ENCODE measurements around the gene KCTD8.

KCTD8 gene

DNA sequence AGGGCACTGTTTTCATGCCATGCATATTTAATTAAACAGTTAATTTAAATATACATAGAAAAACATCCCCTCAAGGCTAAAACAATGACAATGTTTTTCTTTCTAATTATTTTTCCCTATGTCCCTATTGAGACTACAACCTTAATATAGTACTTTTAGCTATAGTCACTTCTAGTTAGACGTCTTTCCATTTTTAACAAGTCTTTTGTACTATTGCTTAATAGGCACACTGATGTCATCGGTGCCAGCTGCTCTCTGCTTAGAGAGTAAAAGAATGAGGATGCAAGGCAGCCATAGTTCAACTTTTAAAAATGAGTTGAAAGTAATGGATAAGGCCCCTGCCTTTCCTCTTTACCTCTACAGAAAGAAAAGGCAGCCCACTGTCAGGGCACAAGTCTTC is 191.1 kb downstream of the KCTD8 start:
- DNase-seq (ENCODE audit: low read depth) = no peak
- no peak overlapping the region for H3K4me3 ChIP-seq (ENCODE audit: low read length)
- TF ChIP-seq, protein P1, sequence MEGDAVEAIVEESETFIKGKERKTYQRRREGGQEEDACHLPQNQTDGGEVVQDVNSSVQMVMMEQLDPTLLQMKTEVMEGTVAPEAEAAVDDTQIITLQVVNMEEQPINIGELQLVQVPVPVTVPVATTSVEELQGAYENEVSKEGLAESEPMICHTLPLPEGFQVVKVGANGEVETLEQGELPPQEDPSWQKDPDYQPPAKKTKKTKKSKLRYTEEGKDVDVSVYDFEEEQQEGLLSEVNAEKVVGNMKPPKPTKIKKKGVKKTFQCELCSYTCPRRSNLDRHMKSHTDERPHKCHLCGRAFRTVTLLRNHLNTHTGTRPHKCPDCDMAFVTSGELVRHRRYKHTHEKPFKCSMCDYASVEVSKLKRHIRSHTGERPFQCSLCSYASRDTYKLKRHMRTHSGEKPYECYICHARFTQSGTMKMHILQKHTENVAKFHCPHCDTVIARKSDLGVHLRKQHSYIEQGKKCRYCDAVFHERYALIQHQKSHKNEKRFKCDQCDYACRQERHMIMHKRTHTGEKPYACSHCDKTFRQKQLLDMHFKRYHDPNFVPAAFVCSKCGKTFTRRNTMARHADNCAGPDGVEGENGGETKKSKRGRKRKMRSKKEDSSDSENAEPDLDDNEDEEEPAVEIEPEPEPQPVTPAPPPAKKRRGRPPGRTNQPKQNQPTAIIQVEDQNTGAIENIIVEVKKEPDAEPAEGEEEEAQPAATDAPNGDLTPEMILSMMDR (conservative IDR thresholded peaks at IDR 0.05; ENCODE audit: low read length) = no peak

DNA sequence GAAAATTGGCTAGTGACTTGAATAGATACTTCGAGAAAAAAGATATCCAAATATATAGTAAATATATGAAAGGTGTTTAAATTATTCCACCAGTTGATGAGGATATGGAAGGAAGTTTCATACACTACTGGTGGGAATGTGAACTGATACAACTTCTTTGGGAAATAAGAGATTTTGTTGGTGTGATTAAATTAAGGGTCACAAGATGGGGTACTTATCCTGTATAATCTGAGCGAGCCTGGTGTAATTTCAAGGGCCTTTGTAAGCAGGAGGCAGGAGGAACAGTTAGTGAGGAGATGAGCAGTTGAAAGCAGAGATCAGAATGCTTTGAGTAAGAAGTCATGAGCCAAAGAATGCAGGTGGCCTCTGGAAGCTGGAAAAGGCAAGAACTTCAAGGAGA is 192.2 kb downstream of the KCTD8 start:
- DNase-seq (ENCODE audit: low read depth) = no peak
- TF ChIP-seq, protein P1 (conservative IDR thresholded peaks at IDR 0.05; ENCODE audit: low read length) = no peak
- no peak overlapping the region for H3K4me3 ChIP-seq (ENCODE audit: low read length)

DNA sequence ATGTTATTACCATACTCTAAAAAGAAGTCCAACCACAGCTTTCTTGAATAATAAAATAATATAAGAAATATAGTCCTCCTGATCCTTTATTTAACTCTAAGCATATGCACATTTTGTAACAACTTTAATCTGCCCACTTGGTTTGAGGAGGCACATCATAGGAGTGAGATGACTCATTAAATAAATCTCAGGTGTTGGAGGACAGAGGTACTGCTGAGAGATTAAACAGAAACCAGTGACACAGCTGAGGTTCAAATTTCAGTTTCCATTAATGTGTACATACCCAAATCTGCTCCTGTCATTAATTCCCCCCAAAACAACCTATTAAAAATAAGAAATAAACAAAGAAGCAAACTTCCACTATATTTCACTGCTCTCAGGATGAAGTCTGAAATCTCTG is 211.0 kb downstream of the KCTD8 start:
- no peak overlapping the region for H3K4me3 ChIP-seq (ENCODE audit: low read length)
- TF ChIP-seq, protein P1 (conservative IDR thresholded peaks at IDR 0.05; ENCODE audit: low read length) = no peak
- no peak for DNase-seq (ENCODE audit: low read depth)

DNA sequence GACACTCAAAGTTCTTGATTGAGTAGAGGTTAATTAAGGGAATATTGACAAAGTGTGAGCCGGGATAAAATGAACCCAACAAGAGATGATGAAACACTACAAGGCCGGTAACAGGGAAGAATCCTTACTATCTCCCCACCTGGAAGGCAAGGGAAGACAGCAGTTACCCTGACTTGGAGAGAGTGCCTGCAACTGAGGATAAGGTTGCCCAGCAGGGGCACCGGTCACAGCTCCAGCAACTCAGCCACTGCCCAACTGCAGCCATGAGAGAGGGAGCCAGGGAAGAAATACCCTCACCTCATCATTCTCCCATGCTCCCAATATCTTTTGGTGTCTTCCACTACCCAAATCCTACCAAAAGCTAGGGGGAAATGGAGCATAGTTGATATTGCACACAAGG is 212.7 kb downstream of the KCTD8 start:
- H3K4me3 ChIP-seq (ENCODE audit: low read length) = no peak overlapping the region
- no peak for DNase-seq (ENCODE audit: low read depth)
- TF ChIP-seq, protein P1 (conservative IDR thresholded peaks at IDR 0.05; ENCODE audit: low read length) = no peak

GRCh38 chr4:44232262-44232661 is 216.3 kb downstream of the KCTD8 start:
- no peak for DNase-seq (ENCODE audit: low read depth)
- TF ChIP-seq, protein P1 (conservative IDR thresholded peaks at IDR 0.05; ENCODE audit: low read length) = no peak
- no peak overlapping the region for H3K4me3 ChIP-seq (ENCODE audit: low read length)

GRCh38 chr4:44231006-44231405 is 217.6 kb downstream of the KCTD8 start:
- TF ChIP-seq, protein P1 (conservative IDR thresholded peaks at IDR 0.05; ENCODE audit: low read length) = no peak
- DNase-seq (ENCODE audit: low read depth) = no peak
- no peak overlapping the region for H3K4me3 ChIP-seq (ENCODE audit: low read length)

- no peak overlapping the region for H3K4me3 ChIP-seq (ENCODE audit: low read length)
- DNase-seq (ENCODE audit: low read depth) = no peak
- TF ChIP-seq, protein P1 (conservative IDR thresholded peaks at IDR 0.05; ENCODE audit: low read length) = no peak
These were observed 220.3 kb downstream of the KCTD8 start for GRCh38 chr4:44228326-44228725.
